HepG2 (cell line): Measurements from ENCODE around the gene PA2G4. TPM values are rescaled to one million over a fixed set of nuclear protein-coding genes. Genes with fewer than 3 reads are reported as not detected.
A peak's percentile ranks its signal among the peaks of the same experiment; 100 is the strongest.

Experiments used
- ATAC-seq: fragments of 200-7000 bp; cut with Tn5 transposase; 3 replicates; pipeline ENCODE4 v1.9.1; 2020; ENCODE audit warnings: mild to moderate bottlenecking, moderate library complexity
- BruUV-seq: library from RNA; stranded (reverse); fragments of 400-500 nt; replicated peaks from 2 replicates; lab custom pipeline; 2021; lab: Mats Ljungman, UMichigan
- CTCF ChIA-PET: fragments of 300-600 bp; formaldehyde crosslinking; extraction: SDS; loops from one replicate; lab custom pipeline; 2021; ENCODE audit warnings: low total read pairs, inconsistent platforms, low intra/inter-chr PET ratio; lab: Yijun Ruan, JAX
- POLR2A ChIA-PET: fragments of 350-600 bp; sonication (Branson Sonifier 250); formaldehyde crosslinking; loops from one replicate; lab custom pipeline; 2020; ENCODE audit warnings: antibody characterized with exemption, inconsistent platforms; lab: Yijun Ruan, JAX
- DNase-seq: peaks from one replicate; pipeline ENCODE4 v3.0.0-alpha.2; 2015; ENCODE audit warnings: low spot score
- FAIRE-seq: peaks from 3 replicates; lab custom pipeline; 2011; peaks lifted over from hg19 to GRCh38; lab: Jason Lieb, UNC
- H2AFZ ChIP-seq: one replicate; pipeline ENCODE4 v1.6.1; 2011; ENCODE audit warnings: low read length, inconsistent platforms
- H3K27ac ChIP-seq: fragments of 300-600 bp; 3 replicates; pipeline ENCODE4 v1.8.0; 2011; ENCODE audit warnings: mixed run types, mild to moderate bottlenecking, mixed read lengths, low read length, inconsistent platforms; ENCODE audit not compliant: insufficient read depth; ENCODE audit errors: extremely low read length
- H3K27me3 ChIP-seq, 2 experiments: fragments of 200-600 bp in 1 of 2; 2 replicates in 1 of 2; 3 replicates in 1 of 2; pipeline versions ENCODE4 v1.6.0 to v1.8.0; 2011; ENCODE audit warnings: low read length in 2 of 2, mild to moderate bottlenecking in 2 of 2, moderate library complexity in 2 of 2, inconsistent platforms in 1 of 2; ENCODE audit not compliant: insufficient read depth in 2 of 2, control insufficient read depth in 1 of 2
- H3K36me3 ChIP-seq, 2 experiments: fragments of 200-600 bp in 1 of 2; replicated peaks in 1 of 2; 2 replicates in 1 of 2; 3 replicates in 1 of 2; pipeline versions ENCODE4 v1.5.1 to v1.8.0; 2011; ENCODE audit warnings: low read length in 2 of 2, inconsistent platforms in 1 of 2; ENCODE audit not compliant: insufficient read depth in 2 of 2, control insufficient read depth in 1 of 2
- H3K4me1 ChIP-seq: 2 replicates; pipeline ENCODE4 v1.5.1; 2012; ENCODE audit warnings: low read length, inconsistent platforms; ENCODE audit not compliant: insufficient read depth
- H3K4me2 ChIP-seq: 2 replicates; pipeline ENCODE4 v1.6.0; 2011; ENCODE audit warnings: low read depth, low read length, inconsistent platforms
- H3K4me3 ChIP-seq, 3 experiments: fragments of 200-600 bp in 1 of 3; sonication (generic), shearing (Covaris generic) in 1 of 3; replicated peaks in 1 of 3; 2 replicates each; pipeline ENCODE4 v1.5.1; 2011 to 2016; ENCODE audit warnings: low read length in 3 of 3, inconsistent platforms in 2 of 3, low read depth in 2 of 3, mild to moderate bottlenecking in 2 of 3, control low read depth in 1 of 3, mixed read lengths in 1 of 3; ENCODE audit not compliant: insufficient read depth in 1 of 3
- H3K79me2 ChIP-seq: one replicate; pipeline ENCODE4 v1.6.1; 2011; ENCODE audit warnings: low read length, inconsistent platforms; ENCODE audit not compliant: insufficient read depth
- H3K9ac ChIP-seq: 2 replicates; pipeline ENCODE4 v1.6.0; 2011; ENCODE audit warnings: mild to moderate bottlenecking, low read depth, low read length, inconsistent platforms; ENCODE audit not compliant: insufficient read depth
- H3K9me3 ChIP-seq: 2 replicates; pipeline ENCODE4 v1.5.1; 2012; ENCODE audit warnings: mild to moderate bottlenecking, low read length
- H4K20me1 ChIP-seq: 2 replicates; pipeline ENCODE4 v1.6.0; 2011; ENCODE audit warnings: inconsistent platforms, mild to moderate bottlenecking, low read length, moderate library complexity; ENCODE audit not compliant: insufficient read depth
- JARID2 ChIP-seq: sonication (generic); formaldehyde crosslinking; IDR thresholded peaks from 2 replicates; pipeline ENCODE4 v1.8.1; 2023; ENCODE audit warnings: missing genetic modification reagents, inconsistent platforms; ENCODE audit not compliant: insufficient replicate concordance
- PITX1 ChIP-seq: sonication (generic); formaldehyde crosslinking; IDR thresholded peaks from 2 replicates; pipeline ENCODE4 v1.5.1; 2020; ENCODE audit warnings: mild to moderate bottlenecking, missing genetic modification reagents
- TBP ChIP-seq: sonication (generic); formaldehyde crosslinking; IDR thresholded peaks from 2 replicates; pipeline ENCODE4 v1.5.0; 2020; ENCODE audit warnings: missing genetic modification reagents
- ZNF614 ChIP-seq: IDR thresholded peaks from 2 replicates; pipeline ENCODE4 v1.6.1; 2018; ENCODE audit warnings: missing biosample characterization, missing genetic modification reagents, inconsistent platforms, borderline replicate concordance
- ZNF670 ChIP-seq: sonication (generic); formaldehyde crosslinking; IDR thresholded peaks from 2 replicates; pipeline ENCODE4 v1.8.0; 2022; ENCODE audit warnings: mild to moderate bottlenecking, missing genetic modification reagents, borderline replicate concordance
- ZNF83 ChIP-seq: sonication (generic); formaldehyde crosslinking; IDR thresholded peaks from 2 replicates; pipeline ENCODE4 v1.4.0; 2020; ENCODE audit warnings: missing genetic modification reagents, mild to moderate bottlenecking, borderline replicate concordance
- WGBS: methylation state at CpG from one replicate; pipeline ENCODE4 v1.1.6; 2017; ENCODE audit warnings: low lambda C conversion rate; 5-methylcytosine and 5-hydroxymethylcytosine counted together
- in situ Hi-C: cut with HindIII; loops from 2 replicates; pipeline ENCODE4 v1.10.0; 2017; ENCODE audit warnings: low pct_unique_long_range_greater_than_20kb; ENCODE audit not compliant: extremely low pct_ligation_motif_present
- intact Hi-C: fragments of 100-400 bp; cut with micrococcal nuclease; formaldehyde crosslinking; loops from one replicate; pipeline ENCODE4 v1.10.0; 2022; ENCODE audit not compliant: unreplicated experiment
- polyA plus RNA-seq, 8 experiments: library from polyadenylated mRNA; depleted of rRNA in 3 of 8; stranded (reverse) in 7 of 8; unstranded in 1 of 8; fragments of >200 nt; fragmentation: Illumina TruSeq in 4 of 8; extraction: Trizol in 4 of 8; gene quantifications; 2 replicates each; pipeline versions ENCODE4 v1.2.1 to v1.2.3, GENCODE V29; 2011 to 2016; ENCODE audit warnings: low read depth in 4 of 8, missing spikeins in 1 of 8, mixed read lengths in 1 of 8; ENCODE audit not compliant: insufficient read depth in 1 of 8
- total RNA-seq, 5 experiments: library from RNA; depleted of rRNA; stranded (reverse); fragments of >200 nt; fragmentation: Illumina TruSeq; extraction: Trizol; gene quantifications; 2 replicates each; pipeline ENCODE4 v1.2.3, GENCODE V29; 2016; ENCODE audit warnings: low read depth in 1 of 5
- TF ChIP-seq, protein P1 (sequence below): sonication (generic); formaldehyde crosslinking; IDR thresholded peaks from 2 replicates; pipeline ENCODE4 v1.4.0; 2020; ENCODE audit warnings: mild to moderate bottlenecking, missing genetic modification reagents
- TF ChIP-seq, protein P2 (sequence below): sonication (generic); formaldehyde crosslinking; IDR thresholded peaks from 2 replicates; pipeline ENCODE4 v1.5.0; 2020; ENCODE audit warnings: missing genetic modification reagents
- TF ChIP-seq, protein P3 (sequence below): sonication (generic); formaldehyde crosslinking; IDR thresholded peaks from 2 replicates; pipeline ENCODE4 v1.4.0; 2020; ENCODE audit warnings: missing genetic modification reagents, borderline replicate concordance

PA2G4 gene
- total and polyA plus RNA-seq, 2 of the 13 experiments (the other 11 are each of a cell fraction or from before 2014, with no cell fraction given), result 147 to 240 TPM

DNA sequence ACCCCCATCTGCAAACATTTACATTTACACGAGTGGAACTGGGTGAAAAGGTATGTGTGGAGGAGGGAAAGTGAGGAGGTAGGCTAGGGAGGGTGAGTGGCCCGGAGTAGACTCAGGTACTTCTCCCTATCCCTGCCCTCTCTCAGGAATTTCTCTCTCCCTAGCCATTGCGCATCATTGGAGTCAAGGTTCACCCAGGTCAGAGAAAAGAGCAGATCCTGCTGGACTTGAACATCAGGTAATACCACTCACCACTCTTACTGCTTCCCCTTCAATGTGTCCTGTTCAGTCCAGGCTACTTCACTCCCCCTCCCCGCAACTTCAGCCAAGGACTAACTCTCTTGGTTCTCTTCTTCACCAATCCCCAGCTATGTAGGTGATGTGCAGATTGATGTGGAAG lies 26.5 kb downstream of the PA2G4 start:
- Histone ChIP-seq H3K27me3 (no peaks in the 10 kb centered on the region), H3K79me2 (peaks cover 17% of the 10 kb centered on the region)
- ATAC-seq (no peak), FAIRE-seq (no peak)
- TF ChIP-seq, protein P1, sequence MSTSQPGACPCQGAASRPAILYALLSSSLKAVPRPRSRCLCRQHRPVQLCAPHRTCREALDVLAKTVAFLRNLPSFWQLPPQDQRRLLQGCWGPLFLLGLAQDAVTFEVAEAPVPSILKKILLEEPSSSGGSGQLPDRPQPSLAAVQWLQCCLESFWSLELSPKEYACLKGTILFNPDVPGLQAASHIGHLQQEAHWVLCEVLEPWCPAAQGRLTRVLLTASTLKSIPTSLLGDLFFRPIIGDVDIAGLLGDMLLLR (CRISPR knock-in tag), result no peak
- TF ChIP-seq, all 625 proteins: peak for 0
- no peak overlapping the region for H3K4me3 ChIP-seq
- ChIA-PET POLR2A (no interaction called here), CTCF (no interaction called here)
- H3K9ac ChIP-seq, result no peak overlapping the region
- no peaks in the 10 kb centered on the region for H4K20me1 ChIP-seq
- H3K9me3 ChIP-seq, result no peaks in the 10 kb centered on the region
- WGBS, result 69% methylated on average over 4 of the region's 4 CpGs
- intact Hi-C loops, result no loop called here
- H3K4me2 ChIP-seq, result 0 out of 2 replicates have a peak overlapping the region, but pooled peaks have one; percentile 46
- no peak overlapping the region for H2AFZ ChIP-seq
- peaks cover 17 to 38% of the 10 kb centered on the region in 2 experiments for H3K36me3 ChIP-seq
- no peak for DNase-seq
- H3K4me1 ChIP-seq, result peaks cover 34% of the 10 kb centered on the region
- no peak overlapping the region for H3K27ac ChIP-seq
- BruUV-seq, result no TSS peak
- in situ Hi-C loops, result no loop called here

DNA sequence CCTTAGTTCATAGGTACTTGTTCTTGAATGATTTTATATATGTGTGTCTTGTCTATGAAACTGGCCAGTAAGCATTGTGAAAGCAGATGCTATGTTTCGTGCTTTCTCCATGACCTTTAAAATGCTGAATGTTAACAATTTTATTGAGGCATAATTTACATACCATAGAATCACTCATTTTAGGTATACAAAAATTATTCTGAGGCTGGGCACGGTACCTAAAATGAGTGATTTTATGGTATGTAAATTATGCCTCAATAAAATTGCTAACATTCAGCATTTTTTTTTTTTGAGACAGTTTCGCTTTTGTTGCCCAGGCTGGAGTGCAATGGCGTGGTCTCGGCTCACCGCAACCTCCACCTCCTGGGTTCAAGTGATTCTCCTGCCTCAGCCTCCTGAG lies 30.5 kb downstream of the PA2G4 start:
- Histone ChIP-seq H3K27ac (no peak overlapping the region), H3K4me2 (no peak overlapping the region), H3K9ac (no peak overlapping the region), H3K4me1 (peaks cover 11% of the 10 kb centered on the region), H3K4me3 (no peak overlapping the region), H3K36me3 (peaks cover 19 to 75% of the 10 kb centered on the region in 2 experiments), H3K9me3 (no peaks in the 10 kb centered on the region), H4K20me1 (no peaks in the 10 kb centered on the region), H2AFZ (no peak overlapping the region), H3K79me2 (no peaks in the 10 kb centered on the region), H3K27me3 (no peaks in the 10 kb centered on the region)
- intact Hi-C loops (no loop called here), in situ Hi-C loops (no loop called here)
- DNase-seq (no peak), FAIRE-seq (no peak), ATAC-seq (no peak)
- ChIA-PET POLR2A (no interaction called here), CTCF (no interaction called here)
- 97% methylated on average over 6 of the region's 6 CpGs for WGBS
- no TSS peak for BruUV-seq
- TF ChIP-seq, protein P2, sequence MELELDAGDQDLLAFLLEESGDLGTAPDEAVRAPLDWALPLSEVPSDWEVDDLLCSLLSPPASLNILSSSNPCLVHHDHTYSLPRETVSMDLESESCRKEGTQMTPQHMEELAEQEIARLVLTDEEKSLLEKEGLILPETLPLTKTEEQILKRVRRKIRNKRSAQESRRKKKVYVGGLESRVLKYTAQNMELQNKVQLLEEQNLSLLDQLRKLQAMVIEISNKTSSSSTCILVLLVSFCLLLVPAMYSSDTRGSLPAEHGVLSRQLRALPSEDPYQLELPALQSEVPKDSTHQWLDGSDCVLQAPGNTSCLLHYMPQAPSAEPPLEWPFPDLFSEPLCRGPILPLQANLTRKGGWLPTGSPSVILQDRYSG (CRISPR knock-in tag), result no peak
- TF ChIP-seq ZNF614 (CRISPR knock-in tag) (no peak), TBP (no peak), JARID2 (no peak), ZNF83 (CRISPR knock-in tag) (no peak), PITX1 (CRISPR knock-in tag) (no peak), ZNF670 (CRISPR knock-in tag) (no peak)
- TF ChIP-seq, protein P3, sequence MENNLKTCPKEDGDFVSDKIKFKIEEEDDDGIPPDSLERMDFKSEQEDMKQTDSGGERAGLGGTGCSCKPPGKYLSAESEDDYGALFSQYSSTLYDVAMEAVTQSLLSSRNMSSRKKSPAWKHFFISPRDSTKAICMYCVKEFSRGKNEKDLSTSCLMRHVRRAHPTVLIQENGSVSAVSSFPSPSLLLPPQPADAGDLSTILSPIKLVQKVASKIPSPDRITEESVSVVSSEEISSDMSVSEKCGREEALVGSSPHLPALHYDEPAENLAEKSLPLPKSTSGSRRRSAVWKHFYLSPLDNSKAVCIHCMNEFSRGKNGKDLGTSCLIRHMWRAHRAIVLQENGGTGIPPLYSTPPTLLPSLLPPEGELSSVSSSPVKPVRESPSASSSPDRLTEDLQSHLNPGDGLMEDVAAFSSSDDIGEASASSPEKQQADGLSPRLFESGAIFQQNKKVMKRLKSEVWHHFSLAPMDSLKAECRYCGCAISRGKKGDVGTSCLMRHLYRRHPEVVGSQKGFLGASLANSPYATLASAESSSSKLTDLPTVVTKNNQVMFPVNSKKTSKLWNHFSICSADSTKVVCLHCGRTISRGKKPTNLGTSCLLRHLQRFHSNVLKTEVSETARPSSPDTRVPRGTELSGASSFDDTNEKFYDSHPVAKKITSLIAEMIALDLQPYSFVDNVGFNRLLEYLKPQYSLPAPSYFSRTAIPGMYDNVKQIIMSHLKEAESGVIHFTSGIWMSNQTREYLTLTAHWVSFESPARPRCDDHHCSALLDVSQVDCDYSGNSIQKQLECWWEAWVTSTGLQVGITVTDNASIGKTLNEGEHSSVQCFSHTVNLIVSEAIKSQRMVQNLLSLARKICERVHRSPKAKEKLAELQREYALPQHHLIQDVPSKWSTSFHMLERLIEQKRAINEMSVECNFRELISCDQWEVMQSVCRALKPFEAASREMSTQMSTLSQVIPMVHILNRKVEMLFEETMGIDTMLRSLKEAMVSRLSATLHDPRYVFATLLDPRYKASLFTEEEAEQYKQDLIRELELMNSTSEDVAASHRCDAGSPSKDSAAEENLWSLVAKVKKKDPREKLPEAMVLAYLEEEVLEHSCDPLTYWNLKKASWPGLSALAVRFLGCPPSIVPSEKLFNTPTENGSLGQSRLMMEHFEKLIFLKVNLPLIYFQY (CRISPR knock-in tag), result no peak
